ENCODE results near the gene SLC25A1. TPM values are rescaled to one million over a fixed set of nuclear protein-coding genes. Genes with fewer than 3 reads are reported as not detected.

The SLC25A1 gene
- polyA plus RNA-seq, 1 of the 3 experiments (the other 2 are of a cell fraction): 44.7 TPM

GRCh38 chr22:19149991-19150390 is 28.5 kb downstream of the SLC25A1 start, which contains the start of gene GSC2 (continued):
- TF ChIP-seq TEAD4 (IDR thresholded peaks at IDR 0.05; ENCODE audit: borderline replicate concordance, insufficient read depth): no peak
- TF ChIP-seq PBX3 (IDR thresholded peaks at IDR 0.05): no peak
- no peak for TF ChIP-seq MXI1 (IDR thresholded peaks at IDR 0.05; ENCODE audit: low read depth, low read length)
- no peak for TF ChIP-seq RXRA (IDR thresholded peaks at IDR 0.05; ENCODE audit: borderline replicate concordance, low read depth)

DNA sequence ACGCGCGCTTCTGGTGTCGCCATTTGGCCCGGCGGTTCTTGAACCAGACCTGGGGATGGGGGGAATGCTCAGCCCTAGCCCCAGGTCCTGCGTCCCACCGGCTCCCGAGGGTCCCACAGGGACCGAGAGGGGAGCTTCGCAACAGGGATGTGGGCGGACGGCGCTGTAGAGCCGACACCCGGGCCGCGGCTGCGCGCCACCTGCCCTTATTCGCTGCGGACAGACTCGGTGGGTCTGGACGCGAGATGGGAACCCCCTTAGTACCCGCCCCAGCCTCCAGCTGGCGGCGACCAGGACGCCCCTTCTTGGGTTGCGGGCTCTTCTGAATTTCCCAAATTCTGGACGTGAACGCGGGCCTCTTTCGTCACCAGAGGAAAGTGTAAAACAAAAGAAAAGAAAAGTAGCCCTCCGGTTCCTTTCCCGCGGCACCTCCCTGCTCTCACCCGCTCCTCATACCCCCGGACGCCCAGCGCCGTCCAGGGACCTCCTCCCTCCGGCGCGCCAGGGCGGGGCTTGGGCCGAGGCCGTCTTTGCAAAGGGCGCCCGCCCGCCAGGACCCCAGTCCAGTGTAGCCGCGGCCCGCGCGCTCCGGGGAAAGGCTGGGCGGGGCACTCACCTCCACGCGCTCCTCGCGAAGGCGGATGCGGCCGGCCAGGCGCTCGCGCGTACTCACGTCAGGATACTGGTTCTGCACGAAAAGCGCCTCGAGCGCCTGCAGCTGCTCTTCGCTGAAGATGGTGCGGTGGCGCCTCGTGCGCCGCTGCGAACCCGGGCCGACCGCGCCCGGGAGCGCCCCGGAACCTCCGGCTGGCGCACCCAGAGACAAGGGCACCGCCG is 29.3 kb downstream of the SLC25A1 start:
- H3K9me2 ChIP-seq: no peaks in the 10 kb centered on the region
- ChIA-PET CTCF (interaction anchor here (0.6 kb wide), 1 partner anchor 8 kb away, joined by 3 read pairs; no protein-coding TSS in a partner anchor), POLR2A (no interaction called here)
- H3K79me2 ChIP-seq (ENCODE audit: insufficient read depth): peaks cover 2% of the 10 kb centered on the region
- WGBS (ENCODE audit: low lambda C conversion rate): 2% methylated on average over 28 of the region's 92 CpGs
- H3K27me3 ChIP-seq (ENCODE audit: insufficient read depth): peaks cover 61% of the 10 kb centered on the region
- H3K4me3 ChIP-seq (ENCODE audit: low read depth in 2 of 2, low read length in 1 of 2): no peak overlapping the region
- no peak overlapping the region for H2AFZ ChIP-seq (ENCODE audit: low read depth)
- DNase-seq: peak; percentile 56
- no peak overlapping the region for H3K27ac ChIP-seq (ENCODE audit: low read depth in 2 of 2, low read length in 1 of 2)
- no peaks in the 10 kb centered on the region for H3K36me3 ChIP-seq (replicated peaks in 1 of 2; ENCODE audit: control insufficient read depth in 1 of 2, insufficient read depth in 2 of 2, low read length in 1 of 2)
- no peaks in the 10 kb centered on the region for H3K9me3 ChIP-seq
- H3K4me2 ChIP-seq: no peak overlapping the region
- no peak overlapping the region for H3K9ac ChIP-seq
- TF ChIP-seq EZH2phosphoT487 (IDR thresholded peaks at IDR 0.05; ENCODE audit: borderline replicate concordance, low read depth): 0 out of 2 replicates have a peak, but pooled peaks have one; percentile 52
- no peak for TF ChIP-seq NFIC (IDR thresholded peaks at IDR 0.05; ENCODE audit: borderline replicate concordance)
- no peaks in the 10 kb centered on the region for H3K4me1 ChIP-seq (ENCODE audit: control insufficient read depth in 1 of 2, insufficient read depth in 2 of 2, low read depth in 1 of 2, low read length in 1 of 2)
- no peaks in the 10 kb centered on the region for H4K20me1 ChIP-seq (ENCODE audit: insufficient read depth)
- no peaks in the 10 kb centered on the region for H3F3A ChIP-seq (replicated peaks; ENCODE audit: insufficient read depth)

DNA sequence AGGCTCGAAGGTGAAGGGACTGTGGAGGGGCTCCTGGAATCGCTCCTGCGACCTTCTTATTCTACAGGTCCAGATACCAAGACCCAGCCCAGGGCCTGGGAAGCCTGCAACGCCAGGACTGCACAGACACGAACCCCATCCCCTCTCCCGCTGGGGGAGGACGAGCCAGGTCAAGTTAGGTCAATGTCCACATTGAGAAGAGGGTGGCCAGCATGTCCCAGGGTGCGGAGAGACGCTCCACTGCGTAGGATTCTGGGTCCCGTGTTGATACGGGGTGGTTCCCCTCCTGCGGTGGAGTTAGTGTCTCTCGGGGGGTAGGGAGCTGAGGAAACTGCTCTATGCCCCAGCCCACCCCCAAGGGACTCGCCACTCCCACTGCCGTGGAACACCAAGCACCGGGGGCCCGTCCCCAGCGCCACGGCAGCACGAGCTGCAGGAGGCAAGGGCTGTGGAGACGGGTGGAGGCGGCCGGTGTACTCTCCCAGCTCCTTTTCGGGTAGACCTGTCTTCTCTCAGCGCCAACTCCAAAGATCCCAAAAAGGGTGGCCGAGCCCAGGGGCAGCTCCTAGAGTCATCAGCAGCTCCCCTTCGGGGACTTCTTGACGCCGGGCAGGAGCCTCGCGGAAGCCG is 30.0 kb downstream of the SLC25A1 start:
- CTCF ChIA-PET: interaction anchor here (0.6 to 0.9 kb wide), 2 partner anchors 9 to 100 kb away, joined by 3 read pairs; no protein-coding TSS in a partner anchor
- H3K4me1 ChIP-seq (ENCODE audit: control insufficient read depth in 1 of 2, insufficient read depth in 2 of 2, low read depth in 1 of 2, low read length in 1 of 2): peaks cover 0 to 5% of the 10 kb centered on the region in 2 experiments; a peak in 2 of 4 replicates

More for the DNA sequence above, 30.0 kb downstream of the SLC25A1 start:
- no peak for DNase-seq
- Histone ChIP-seq H3K27me3 (ENCODE audit: insufficient read depth) (peaks cover 58% of the 10 kb centered on the region), H3K27ac (ENCODE audit: low read depth in 2 of 2, low read length in 1 of 2) (no peak overlapping the region), H3K9me3 (no peaks in the 10 kb centered on the region), H3K9ac (no peak overlapping the region), H3K79me2 (ENCODE audit: insufficient read depth) (peaks cover 9% of the 10 kb centered on the region), H3K36me3 (replicated peaks in 1 of 2; ENCODE audit: control insufficient read depth in 1 of 2, insufficient read depth in 2 of 2, low read length in 1 of 2) (no peaks in the 10 kb centered on the region), H3K9me2 (no peaks in the 10 kb centered on the region), H2AFZ (ENCODE audit: low read depth) (no peak overlapping the region), H3F3A (replicated peaks; ENCODE audit: insufficient read depth) (no peaks in the 10 kb centered on the region), H4K20me1 (ENCODE audit: insufficient read depth) (no peaks in the 10 kb centered on the region), H3K4me2 (no peak overlapping the region), H3K4me3 (ENCODE audit: low read depth in 2 of 2, low read length in 1 of 2) (no peak overlapping the region)
- POLR2A ChIA-PET: no interaction called here
- 17% methylated on average over 30 of the region's 33 CpGs for WGBS (ENCODE audit: low lambda C conversion rate)
- no peak for TF ChIP-seq YY1 (IDR thresholded peaks at IDR 0.05; ENCODE audit: low read depth)
- no peak for TF ChIP-seq CHD2 (IDR thresholded peaks at IDR 0.05; ENCODE audit: low read length, partially characterized antibody)
- TF ChIP-seq MXI1 (IDR thresholded peaks at IDR 0.05; ENCODE audit: low read depth, low read length): no peak
- TF ChIP-seq TEAD4 (IDR thresholded peaks at IDR 0.05; ENCODE audit: borderline replicate concordance, insufficient read depth): no peak
- no peak for TF ChIP-seq RAD21 (IDR thresholded peaks at IDR 0.05; ENCODE audit: low read length)
- TF ChIP-seq RXRA (IDR thresholded peaks at IDR 0.05; ENCODE audit: borderline replicate concordance, low read depth): no peak
- TF ChIP-seq EZH2phosphoT487 (IDR thresholded peaks at IDR 0.05; ENCODE audit: borderline replicate concordance, low read depth): no peak
- TF ChIP-seq FOXM1 (IDR thresholded peaks at IDR 0.05; ENCODE audit: low read depth): no peak
- TF ChIP-seq GABPA (IDR thresholded peaks at IDR 0.05; ENCODE audit: low read depth): no peak
